Hepatocyte (in vitro differentiated cells): ENCODE measurements around the gene GYG1. TPM values are rescaled to one million over a fixed set of nuclear protein-coding genes. Genes with fewer than 3 reads are reported as not detected.

Source experiments
- DNase-seq: peaks from one replicate; pipeline ENCODE4 v3.0.0-alpha.2; 2016; ENCODE audit warnings: low spot score
- H2AFZ ChIP-seq: fragments of 200-600 bp; sonication (generic); 2 replicates; pipeline ENCODE4 v1.6.0; 2016; ENCODE audit warnings: antibody characterized with exemption, mild to moderate bottlenecking
- H3K27ac ChIP-seq: fragments of 200-600 bp; sonication (generic); 2 replicates; pipeline ENCODE4 v1.5.1; 2016; ENCODE audit warnings: mild to moderate bottlenecking
- H3K27me3 ChIP-seq: fragments of 200-600 bp; sonication (generic); 2 replicates; pipeline ENCODE4 v1.6.1; 2016
- H3K36me3 ChIP-seq: fragments of 200-600 bp; sonication (generic); replicated peaks from 2 replicates; pipeline ENCODE4 v1.5.1; 2016; ENCODE audit warnings: low read depth; ENCODE audit not compliant: insufficient read depth
- H3K4me1 ChIP-seq: fragments of 200-600 bp; sonication (generic); 2 replicates; pipeline ENCODE4 v1.5.1; 2016; ENCODE audit warnings: mild to moderate bottlenecking, moderate library complexity; ENCODE audit not compliant: insufficient read depth
- H3K4me2 ChIP-seq: fragments of 200-600 bp; sonication (generic); 2 replicates; pipeline ENCODE4 v1.6.0; 2016
- H3K4me3 ChIP-seq: fragments of 200-600 bp; sonication (generic); 2 replicates; pipeline ENCODE4 v1.5.1; 2016; ENCODE audit warnings: mild to moderate bottlenecking
- H3K79me2 ChIP-seq: fragments of 200-600 bp; sonication (generic); 2 replicates; pipeline ENCODE4 v1.6.0; 2017; ENCODE audit warnings: mild to moderate bottlenecking
- H3K9me2 ChIP-seq: fragments of 200-600 bp; sonication (generic); replicated peaks from 2 replicates; pipeline ENCODE4 v1.6.0; 2017; ENCODE audit warnings: mild to moderate bottlenecking; ENCODE audit not compliant: insufficient read depth
- H3K9me3 ChIP-seq: fragments of 200-600 bp; sonication (generic); 2 replicates; pipeline ENCODE4 v1.5.1; 2016; ENCODE audit warnings: low read depth, mild to moderate bottlenecking
- H4K20me1 ChIP-seq: fragments of 200-600 bp; sonication (generic); 2 replicates; pipeline ENCODE4 v1.6.0; 2016; ENCODE audit warnings: mild to moderate bottlenecking; ENCODE audit not compliant: insufficient read depth, poor library complexity, severe bottlenecking
- CTCF ChIP-seq: fragments of 200-600 bp; sonication (generic); IDR thresholded peaks from 2 replicates; pipeline ENCODE4 v1.5.1; 2016; ENCODE audit warnings: antibody characterized with exemption, mild to moderate bottlenecking; ENCODE audit not compliant: poor library complexity
- EZH2 ChIP-seq: fragments of 200-600 bp; sonication (generic); IDR thresholded peaks from 2 replicates; pipeline ENCODE4 v1.6.1; 2016; ENCODE audit warnings: antibody characterized with exemption, mild to moderate bottlenecking, borderline replicate concordance
- EZH2phosphoT487 ChIP-seq: fragments of 200-600 bp; sonication (generic); IDR thresholded peaks from one replicate; pipeline ENCODE4 v1.6.1; 2018; ENCODE audit warnings: antibody characterized with exemption, mild to moderate bottlenecking, low read depth, moderate library complexity; ENCODE audit not compliant: unreplicated experiment, severe bottlenecking
- WGBS: methylation state at CpG from one replicate; pipeline ENCODE4 v1.1.6; 2016; ENCODE audit warnings: low lambda C conversion rate; ENCODE audit errors: missing lambda C conversion rate; 5-methylcytosine and 5-hydroxymethylcytosine counted together
- polyA plus RNA-seq: library from polyadenylated mRNA; unstranded; fragments of >200 nt; fragmentation: Nextera tagmentation; extraction: Ambion mirVana; gene quantifications from 2 replicates; pipeline ENCODE4 v1.2.1, GENCODE V29; 2016
- total RNA-seq: library from RNA; depleted of rRNA; stranded (reverse); fragments of >200 nt; gene quantifications from 2 replicates; pipeline ENCODE4 v1.2.3, GENCODE V29; 2014

GYG1 gene
- total and polyA plus RNA-seq, 2 experiments from 2014 or later: 26.2 to 50.3 TPM

- Histone ChIP-seq H3K9me2 (no peaks in the 10 kb centered on the region), H3K4me2 (no peak overlapping the region), H3K27me3 (no peaks in the 10 kb centered on the region), H3K9me3 (no peaks in the 10 kb centered on the region), H3K4me3 (no peak overlapping the region), H3K36me3 (no peaks in the 10 kb centered on the region), H2AFZ (no peak overlapping the region), H3K4me1 (no peaks in the 10 kb centered on the region), H3K79me2 (no peaks in the 10 kb centered on the region), H4K20me1 (no peaks in the 10 kb centered on the region), H3K27ac (no peak overlapping the region)
- 99% methylated on average over 3 of the region's 3 CpGs for WGBS
- TF ChIP-seq CTCF (no peak), EZH2 (no peak), EZH2phosphoT487 (no peak)
- DNase-seq: no peak
Measured at GRCh38 chr3:149055575-149055974, 64.2 kb downstream of the GYG1 start.

GRCh38 chr3:149058198-149058597, 66.9 kb downstream of the GYG1 start:
- no peak overlapping the region for H3K27ac ChIP-seq
- no peaks in the 10 kb centered on the region for H3K4me1 ChIP-seq
- H3K9me2 ChIP-seq: no peaks in the 10 kb centered on the region
- no peaks in the 10 kb centered on the region for H4K20me1 ChIP-seq
- H3K27me3 ChIP-seq: no peaks in the 10 kb centered on the region
- H3K79me2 ChIP-seq: no peaks in the 10 kb centered on the region
- H3K9me3 ChIP-seq: no peaks in the 10 kb centered on the region
- TF ChIP-seq CTCF (no peak), EZH2phosphoT487 (no peak), EZH2 (no peak)
- DNase-seq: no peak
- WGBS: 94% methylated on average over 1 of the region's 1 CpG
- H3K4me2 ChIP-seq: no peak overlapping the region
- H2AFZ ChIP-seq: no peak overlapping the region
- no peak overlapping the region for H3K4me3 ChIP-seq
- no peaks in the 10 kb centered on the region for H3K36me3 ChIP-seq

- no peaks in the 10 kb centered on the region for H3K9me3 ChIP-seq
- TF ChIP-seq CTCF: no peak
- TF ChIP-seq EZH2phosphoT487: no peak
- TF ChIP-seq EZH2: no peak
- no peak for DNase-seq
- no peaks in the 10 kb centered on the region for H3K4me1 ChIP-seq
- H3K4me2 ChIP-seq: no peak overlapping the region
- WGBS: 96% methylated on average over 1 of the region's 1 CpG
- no peaks in the 10 kb centered on the region for H3K79me2 ChIP-seq
- no peaks in the 10 kb centered on the region for H3K27me3 ChIP-seq
- no peaks in the 10 kb centered on the region for H4K20me1 ChIP-seq
- H3K4me3 ChIP-seq: no peak overlapping the region
- no peaks in the 10 kb centered on the region for H3K9me2 ChIP-seq
- H3K36me3 ChIP-seq: no peaks in the 10 kb centered on the region
- H2AFZ ChIP-seq: no peak overlapping the region
- no peak overlapping the region for H3K27ac ChIP-seq
Measured at GRCh38 chr3:149058602-149059001, 67.3 kb downstream of the GYG1 start.

GRCh38 chr3:149061776-149062175, 70.4 kb downstream of the GYG1 start:
- Histone ChIP-seq H2AFZ (no peak overlapping the region), H3K9me2 (no peaks in the 10 kb centered on the region), H3K4me3 (no peak overlapping the region), H4K20me1 (no peaks in the 10 kb centered on the region), H3K9me3 (no peaks in the 10 kb centered on the region), H3K4me2 (no peak overlapping the region), H3K36me3 (no peaks in the 10 kb centered on the region), H3K27me3 (no peaks in the 10 kb centered on the region), H3K4me1 (no peaks in the 10 kb centered on the region), H3K79me2 (no peaks in the 10 kb centered on the region), H3K27ac (no peak overlapping the region)
- TF ChIP-seq CTCF (no peak), EZH2phosphoT487 (no peak), EZH2 (no peak)
- DNase-seq: no peak
- WGBS: 100% methylated on average over 2 of the region's 2 CpGs
